Choroid plexus epithelial cell (primary cell): ENCODE results near the gene CPT1A.

ENCODE experiments used
- DNase-seq: peaks from one replicate; pipeline ENCODE4 v3.0.0-alpha.2; 2010; ENCODE audit warnings: low read depth
- H3K4me3 ChIP-seq: 2 replicates; pipeline ENCODE4 v1.5.1; 2011; ENCODE audit warnings: low read depth, mild to moderate bottlenecking, control low read depth, low read length, moderate library complexity
- CTCF ChIP-seq: conservative IDR thresholded peaks from 2 replicates; pipeline ENCODE4 v1.5.1; 2011; ENCODE audit warnings: low read depth, mild to moderate bottlenecking, control low read depth, inconsistent platforms, low read length, moderate library complexity

Gene CPT1A

GRCh38 chr11:68749229-68750123 lies 92.2 kb downstream of the CPT1A start:
- TF ChIP-seq CTCF, result no peak
- H3K4me3 ChIP-seq, result no peak overlapping the region
- DNase-seq, result no peak

- no peak for TF ChIP-seq CTCF
- H3K4me3 ChIP-seq, result no peak overlapping the region
- DNase-seq, result no peak
Observed at GRCh38 chr11:68748061-68748460, 93.7 kb downstream of the CPT1A start.

DNA sequence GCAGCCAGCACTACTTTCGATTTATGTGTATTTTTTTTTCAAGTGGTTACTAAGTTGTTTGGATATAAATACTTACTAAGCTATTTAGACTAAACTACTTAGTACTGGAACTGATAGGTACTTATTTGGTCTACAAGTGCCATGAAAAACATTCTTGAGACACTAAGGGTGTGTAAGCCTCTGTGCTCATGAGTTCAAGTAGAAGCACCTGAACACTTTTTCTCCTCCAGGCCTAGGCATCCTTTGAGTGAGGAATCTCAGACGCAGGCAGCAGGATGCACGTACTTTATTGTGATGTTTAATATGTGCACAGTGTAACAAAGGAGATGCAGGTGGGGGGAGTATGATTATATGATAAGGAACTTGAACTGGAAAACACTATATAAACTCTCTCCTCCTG lies 98.2 kb downstream of the CPT1A start:
- DNase-seq, result no peak
- no peak overlapping the region for H3K4me3 ChIP-seq

GRCh38 chr11:68741463-68741862 lies 100.3 kb downstream of the CPT1A start:
- DNase-seq, result no peak
- TF ChIP-seq CTCF, result no peak
- no peak overlapping the region for H3K4me3 ChIP-seq

More for the DNA sequence above, 98.2 kb downstream of the CPT1A start:
- TF ChIP-seq CTCF, result no peak

GRCh38 chr11:68735646-68736045 lies 106.1 kb downstream of the CPT1A start:
- peak; percentile 1 for DNase-seq
- H3K4me3 ChIP-seq, result no peak overlapping the region
- TF ChIP-seq CTCF, result no peak

- no peak for TF ChIP-seq CTCF
- no peak overlapping the region for H3K4me3 ChIP-seq
- DNase-seq, result no peak
Observed at GRCh38 chr11:68735125-68735524, 106.6 kb downstream of the CPT1A start.

- no peak for DNase-seq
- no peak for TF ChIP-seq CTCF
Observed at GRCh38 chr11:68734111-68734510, 107.6 kb downstream of the CPT1A start.

More at GRCh38 chr11:68734111-68734510, 107.6 kb downstream of the CPT1A start:
- no peak overlapping the region for H3K4me3 ChIP-seq
